ENCODE results near the gene MAP2K2. TPM values are rescaled to one million over a fixed set of nuclear protein-coding genes. Genes with fewer than 3 reads are reported as not detected.

The MAP2K2 gene
- total and polyA plus RNA-seq, 4 donors, result 40.3 to 72.7 (median 54.1) TPM

DNA sequence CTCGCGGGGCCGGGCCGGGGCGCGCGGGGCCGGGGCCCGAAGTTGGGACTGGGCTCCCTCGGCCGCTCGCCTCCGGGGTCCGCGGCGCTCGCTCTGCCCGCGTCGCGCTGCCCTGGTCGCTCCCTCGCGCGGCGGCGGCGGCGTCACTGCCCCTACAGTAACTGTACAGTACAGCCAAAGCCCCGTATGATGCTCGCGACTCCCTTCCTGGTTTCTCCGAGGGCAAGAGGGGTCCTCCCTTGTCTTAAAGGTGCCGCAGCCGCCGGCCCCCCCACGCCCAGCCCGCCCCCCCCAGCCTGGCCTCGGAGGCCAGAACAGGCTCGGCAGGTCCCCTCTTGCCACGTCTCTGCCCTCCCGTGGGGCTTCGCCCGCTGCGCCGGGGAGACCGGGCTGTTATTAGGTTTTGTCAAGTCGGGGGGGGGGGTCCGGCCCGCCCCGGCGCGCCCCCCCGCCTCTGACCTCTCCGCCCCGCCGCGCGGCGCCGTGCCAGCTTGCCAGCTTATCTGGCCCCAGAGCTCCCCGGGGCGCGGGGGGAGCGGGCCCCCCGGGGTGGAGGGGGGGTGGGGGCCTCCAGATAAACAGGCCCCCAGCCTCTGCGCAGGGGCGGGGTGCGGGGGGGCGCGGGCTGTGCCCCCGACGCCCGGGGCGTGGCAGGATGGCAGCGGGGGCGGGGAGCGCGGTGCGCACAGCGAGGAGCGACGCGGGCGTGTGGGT, 57.1 kb downstream of the MAP2K2 start, which contains the start of gene ZBTB7A (continued):
- TF ChIP-seq, protein P1, sequence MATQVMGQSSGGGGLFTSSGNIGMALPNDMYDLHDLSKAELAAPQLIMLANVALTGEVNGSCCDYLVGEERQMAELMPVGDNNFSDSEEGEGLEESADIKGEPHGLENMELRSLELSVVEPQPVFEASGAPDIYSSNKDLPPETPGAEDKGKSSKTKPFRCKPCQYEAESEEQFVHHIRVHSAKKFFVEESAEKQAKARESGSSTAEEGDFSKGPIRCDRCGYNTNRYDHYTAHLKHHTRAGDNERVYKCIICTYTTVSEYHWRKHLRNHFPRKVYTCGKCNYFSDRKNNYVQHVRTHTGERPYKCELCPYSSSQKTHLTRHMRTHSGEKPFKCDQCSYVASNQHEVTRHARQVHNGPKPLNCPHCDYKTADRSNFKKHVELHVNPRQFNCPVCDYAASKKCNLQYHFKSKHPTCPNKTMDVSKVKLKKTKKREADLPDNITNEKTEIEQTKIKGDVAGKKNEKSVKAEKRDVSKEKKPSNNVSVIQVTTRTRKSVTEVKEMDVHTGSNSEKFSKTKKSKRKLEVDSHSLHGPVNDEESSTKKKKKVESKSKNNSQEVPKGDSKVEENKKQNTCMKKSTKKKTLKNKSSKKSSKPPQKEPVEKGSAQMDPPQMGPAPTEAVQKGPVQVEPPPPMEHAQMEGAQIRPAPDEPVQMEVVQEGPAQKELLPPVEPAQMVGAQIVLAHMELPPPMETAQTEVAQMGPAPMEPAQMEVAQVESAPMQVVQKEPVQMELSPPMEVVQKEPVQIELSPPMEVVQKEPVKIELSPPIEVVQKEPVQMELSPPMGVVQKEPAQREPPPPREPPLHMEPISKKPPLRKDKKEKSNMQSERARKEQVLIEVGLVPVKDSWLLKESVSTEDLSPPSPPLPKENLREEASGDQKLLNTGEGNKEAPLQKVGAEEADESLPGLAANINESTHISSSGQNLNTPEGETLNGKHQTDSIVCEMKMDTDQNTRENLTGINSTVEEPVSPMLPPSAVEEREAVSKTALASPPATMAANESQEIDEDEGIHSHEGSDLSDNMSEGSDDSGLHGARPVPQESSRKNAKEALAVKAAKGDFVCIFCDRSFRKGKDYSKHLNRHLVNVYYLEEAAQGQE (IDR thresholded peaks at IDR 0.05), result no peak
- no peak for TF ChIP-seq FOXA1 (IDR thresholded peaks at IDR 0.05)
- TF ChIP-seq, protein P2, sequence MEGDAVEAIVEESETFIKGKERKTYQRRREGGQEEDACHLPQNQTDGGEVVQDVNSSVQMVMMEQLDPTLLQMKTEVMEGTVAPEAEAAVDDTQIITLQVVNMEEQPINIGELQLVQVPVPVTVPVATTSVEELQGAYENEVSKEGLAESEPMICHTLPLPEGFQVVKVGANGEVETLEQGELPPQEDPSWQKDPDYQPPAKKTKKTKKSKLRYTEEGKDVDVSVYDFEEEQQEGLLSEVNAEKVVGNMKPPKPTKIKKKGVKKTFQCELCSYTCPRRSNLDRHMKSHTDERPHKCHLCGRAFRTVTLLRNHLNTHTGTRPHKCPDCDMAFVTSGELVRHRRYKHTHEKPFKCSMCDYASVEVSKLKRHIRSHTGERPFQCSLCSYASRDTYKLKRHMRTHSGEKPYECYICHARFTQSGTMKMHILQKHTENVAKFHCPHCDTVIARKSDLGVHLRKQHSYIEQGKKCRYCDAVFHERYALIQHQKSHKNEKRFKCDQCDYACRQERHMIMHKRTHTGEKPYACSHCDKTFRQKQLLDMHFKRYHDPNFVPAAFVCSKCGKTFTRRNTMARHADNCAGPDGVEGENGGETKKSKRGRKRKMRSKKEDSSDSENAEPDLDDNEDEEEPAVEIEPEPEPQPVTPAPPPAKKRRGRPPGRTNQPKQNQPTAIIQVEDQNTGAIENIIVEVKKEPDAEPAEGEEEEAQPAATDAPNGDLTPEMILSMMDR (IDR thresholded peaks at IDR 0.05; ENCODE audit: low read depth, low read length, missing input control), result no peak
- no peak for TF ChIP-seq EGR1 (IDR thresholded peaks at IDR 0.05; ENCODE audit: low read depth in 2 of 2)
- no peak for TF ChIP-seq NR2F2 (IDR thresholded peaks at IDR 0.05)

DNA sequence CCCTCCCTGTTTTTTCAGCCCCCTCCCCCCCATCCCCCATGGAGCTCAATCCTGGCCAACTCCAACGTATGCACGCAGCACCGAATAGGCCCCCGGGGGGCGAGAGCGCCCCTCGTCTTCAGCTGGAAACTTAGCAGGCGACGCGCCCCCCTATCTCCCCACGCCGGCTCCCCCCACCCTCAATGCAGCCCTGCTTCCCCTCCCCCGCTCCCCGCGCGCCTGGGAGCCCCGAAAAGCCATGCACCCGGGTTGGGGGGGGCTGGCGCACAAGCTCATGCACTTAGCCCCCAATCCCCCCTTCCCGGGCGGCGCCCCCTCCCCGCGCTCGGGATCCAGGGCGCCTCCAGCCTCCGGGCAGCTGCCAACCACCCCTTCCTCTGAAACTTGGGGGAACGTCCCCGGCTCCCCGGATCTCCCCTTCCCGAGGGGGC, 57.7 kb downstream of the MAP2K2 start:
- WGBS, result 1% methylated on average over 31 of the region's 31 CpGs
- no peaks in the 10 kb centered on the region for H3K27me3 ChIP-seq (ENCODE audit: control insufficient read depth in 4 of 4, insufficient read depth in 4 of 4, low read length in 3 of 4)
- DNase-seq (ENCODE audit: low spot score), result no peak
- TF ChIP-seq, protein P3, sequence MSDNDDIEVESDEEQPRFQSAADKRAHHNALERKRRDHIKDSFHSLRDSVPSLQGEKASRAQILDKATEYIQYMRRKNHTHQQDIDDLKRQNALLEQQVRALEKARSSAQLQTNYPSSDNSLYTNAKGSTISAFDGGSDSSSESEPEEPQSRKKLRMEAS (IDR thresholded peaks at IDR 0.05), result no peak
- TF ChIP-seq EGR1 (IDR thresholded peaks at IDR 0.05; ENCODE audit: low read depth in 2 of 2) (no peak), SP1 (IDR thresholded peaks at IDR 0.05) (no peak), HNF4G (IDR thresholded peaks at IDR 0.05) (no peak), NR2F2 (IDR thresholded peaks at IDR 0.05) (no peak), YY1 (IDR thresholded peaks at IDR 0.05) (no peak), TAF1 (conservative IDR thresholded peaks at IDR 0.05) (no peak), FOXA1 (IDR thresholded peaks at IDR 0.05) (no peak), RXRA (IDR thresholded peaks at IDR 0.05) (no peak), JUND (IDR thresholded peaks at IDR 0.05) (no peak), FOXA2 (IDR thresholded peaks at IDR 0.05) (no peak), GABPA (IDR thresholded peaks at IDR 0.05 in 1 of 2, conservative IDR thresholded peaks at IDR 0.05 in 1 of 2) (no peak), RAD21 (IDR thresholded peaks at IDR 0.05) (no peak), HNF4A (conservative IDR thresholded peaks at IDR 0.05) (no peak)
- TF ChIP-seq, protein P2 (IDR thresholded peaks at IDR 0.05; ENCODE audit: low read depth, low read length, missing input control), result no peak
- TF ChIP-seq, protein P1 (IDR thresholded peaks at IDR 0.05), result no peak
- TF ChIP-seq, protein P4, sequence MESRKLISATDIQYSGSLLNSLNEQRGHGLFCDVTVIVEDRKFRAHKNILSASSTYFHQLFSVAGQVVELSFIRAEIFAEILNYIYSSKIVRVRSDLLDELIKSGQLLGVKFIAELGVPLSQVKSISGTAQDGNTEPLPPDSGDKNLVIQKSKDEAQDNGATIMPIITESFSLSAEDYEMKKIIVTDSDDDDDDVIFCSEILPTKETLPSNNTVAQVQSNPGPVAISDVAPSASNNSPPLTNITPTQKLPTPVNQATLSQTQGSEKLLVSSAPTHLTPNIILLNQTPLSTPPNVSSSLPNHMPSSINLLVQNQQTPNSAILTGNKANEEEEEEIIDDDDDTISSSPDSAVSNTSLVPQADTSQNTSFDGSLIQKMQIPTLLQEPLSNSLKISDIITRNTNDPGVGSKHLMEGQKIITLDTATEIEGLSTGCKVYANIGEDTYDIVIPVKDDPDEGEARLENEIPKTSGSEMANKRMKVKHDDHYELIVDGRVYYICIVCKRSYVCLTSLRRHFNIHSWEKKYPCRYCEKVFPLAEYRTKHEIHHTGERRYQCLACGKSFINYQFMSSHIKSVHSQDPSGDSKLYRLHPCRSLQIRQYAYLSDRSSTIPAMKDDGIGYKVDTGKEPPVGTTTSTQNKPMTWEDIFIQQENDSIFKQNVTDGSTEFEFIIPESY (IDR thresholded peaks at IDR 0.05), result no peak
- TF ChIP-seq, protein P5, sequence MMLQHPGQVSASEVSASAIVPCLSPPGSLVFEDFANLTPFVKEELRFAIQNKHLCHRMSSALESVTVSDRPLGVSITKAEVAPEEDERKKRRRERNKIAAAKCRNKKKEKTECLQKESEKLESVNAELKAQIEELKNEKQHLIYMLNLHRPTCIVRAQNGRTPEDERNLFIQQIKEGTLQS (IDR thresholded peaks at IDR 0.05), result no peak
- peaks cover 19 to 37% (median 28%) of the 10 kb centered on the region in 4 donors for H3K4me1 ChIP-seq (ENCODE audit: control insufficient read depth in 4 of 4, insufficient read depth in 4 of 4, low read length in 3 of 4)
- peak overlapping the region; percentile 90 to 93 for H3K27ac ChIP-seq (ENCODE audit: low read depth in 1 of 2, low read length in 2 of 2)
- H3K4me3 ChIP-seq (ENCODE audit: low read depth in 1 of 3, low read length in 3 of 3), result peak overlapping the region; percentile 72 to 99 (median 75)
- peaks cover 0 to 4% (median 0%) of the 10 kb centered on the region in 4 donors for H3K36me3 ChIP-seq (ENCODE audit: control insufficient read depth in 4 of 4, insufficient read depth in 3 of 4, low read depth in 1 of 4, low read length in 3 of 4)
- H3K9me3 ChIP-seq (ENCODE audit: control insufficient read depth in 4 of 4, low read length in 3 of 4), result no peaks in the 10 kb centered on the region
- H3K9ac ChIP-seq (ENCODE audit: low read depth in 1 of 2, low read length in 2 of 2), result no peak overlapping the region

All from liver (tissue), 9 donors.